ENCODE data around the gene EGFLAM.
"Not testable (repeated sequence)": the region's sequence is repeated elsewhere in the genome, so short reads cannot be mapped to it uniquely, and the experiment has no call there.

Gene EGFLAM

DNA sequence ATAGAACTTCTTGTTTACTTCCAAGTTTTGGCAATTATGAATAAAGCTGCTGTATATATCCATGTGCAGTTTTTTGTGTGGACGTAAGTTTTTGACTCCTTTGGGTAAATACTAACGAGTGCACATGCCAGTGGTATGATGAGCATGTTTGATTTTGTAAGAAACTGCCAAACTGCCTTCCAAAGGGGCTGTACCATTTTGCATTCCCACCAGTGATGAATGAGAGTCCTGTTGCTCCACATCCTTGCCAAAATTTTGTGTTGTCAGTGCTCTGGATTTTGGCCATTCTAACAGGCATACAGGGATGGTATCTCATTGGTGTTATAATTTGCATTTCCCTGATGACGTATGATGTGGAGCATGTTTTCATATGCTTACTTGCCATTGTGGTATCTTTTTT, 73.5 kb downstream of the EGFLAM start:
- DNase-seq, result no peak

DNA sequence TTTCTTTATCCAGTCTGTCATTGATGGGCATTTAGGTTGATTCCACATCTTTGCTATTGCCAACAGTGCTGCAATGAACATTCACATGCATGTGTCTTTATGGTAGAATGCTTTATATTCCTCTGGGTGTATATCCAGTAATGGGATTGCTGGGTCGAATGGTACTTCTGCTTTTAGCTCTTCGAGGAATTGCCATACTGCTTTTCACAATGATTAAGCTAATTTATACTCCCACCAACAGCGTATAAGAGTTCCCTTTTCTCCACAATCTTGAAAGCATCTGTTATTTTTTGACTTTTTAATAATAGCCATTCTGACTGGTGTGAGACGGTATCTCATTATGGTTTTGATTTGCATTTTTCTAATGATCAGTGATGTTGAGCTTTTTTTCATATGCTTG, 74.8 kb downstream of the EGFLAM start:
- DNase-seq, result not testable (repeated sequence)

DNA sequence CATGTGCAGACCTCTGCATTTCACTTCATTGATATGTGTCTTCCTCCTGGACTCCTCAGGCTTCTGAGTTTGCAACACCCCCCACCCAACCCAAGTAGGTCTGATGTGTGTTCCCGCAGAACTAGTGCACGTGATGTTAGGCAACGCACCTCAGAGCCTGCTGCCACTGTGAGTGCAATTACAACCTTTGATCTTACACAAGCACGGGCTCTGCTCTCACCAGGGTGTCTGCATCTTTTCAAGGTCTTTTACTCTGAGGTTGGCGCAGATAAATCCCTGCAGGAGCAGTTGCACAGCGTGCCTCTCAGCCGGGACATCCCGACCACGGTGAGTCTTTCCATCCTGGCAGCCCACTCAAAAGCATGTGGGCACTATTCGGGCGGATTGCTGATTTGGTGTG, 80.1 kb downstream of the EGFLAM start:
- no peak for DNase-seq

- no peak for DNase-seq
Measured at GRCh38 chr5:38339446-38339845, 81.1 kb downstream of the EGFLAM start.

GRCh38 chr5:38341056-38341455, 82.7 kb downstream of the EGFLAM start:
- DNase-seq, result no peak

DNA sequence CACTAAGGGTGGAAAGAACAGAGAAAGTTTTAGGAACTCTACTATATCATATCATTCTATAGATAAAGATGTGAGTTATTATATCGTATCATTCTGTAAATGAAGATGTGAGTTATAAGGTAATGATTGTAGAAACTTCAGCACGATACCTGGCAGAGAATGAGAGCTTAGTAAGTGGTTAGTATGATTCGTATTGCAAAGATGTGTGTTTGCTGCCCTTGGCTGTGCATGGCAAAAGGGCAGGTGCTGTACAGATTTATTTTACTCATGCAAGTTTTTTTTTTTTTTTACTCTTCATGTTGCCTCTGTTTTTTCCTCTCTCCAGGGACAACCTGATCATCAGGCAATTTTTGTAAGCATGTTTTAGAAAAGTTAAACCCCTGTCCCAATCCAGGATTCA, 83.3 kb downstream of the EGFLAM start:
- no peak for DNase-seq

GRCh38 chr5:38342261-38342660, 83.9 kb downstream of the EGFLAM start:
- no peak for DNase-seq

DNA sequence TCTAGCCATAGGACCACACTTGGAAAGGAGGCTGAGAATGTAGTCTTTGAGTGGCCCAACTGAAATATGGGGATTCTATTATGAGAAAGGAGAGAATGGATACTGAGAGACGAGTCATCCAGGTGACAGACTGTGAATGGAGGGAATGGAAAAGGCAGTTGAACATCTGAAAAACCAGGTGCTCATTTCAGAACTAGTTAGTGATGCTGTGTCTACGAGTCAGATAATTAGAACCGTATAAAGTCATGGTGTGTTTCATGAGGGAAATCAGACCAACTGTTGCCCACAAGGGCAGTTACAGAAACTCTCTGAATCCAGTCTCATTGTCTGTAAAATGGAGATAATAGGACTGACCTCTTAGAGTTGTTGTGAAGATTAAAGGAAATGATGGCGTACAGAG, 86.5 kb downstream of the EGFLAM start:
- no peak for DNase-seq

- DNase-seq, result no peak
Measured at GRCh38 chr5:38346593-38346992, 88.2 kb downstream of the EGFLAM start.

DNA sequence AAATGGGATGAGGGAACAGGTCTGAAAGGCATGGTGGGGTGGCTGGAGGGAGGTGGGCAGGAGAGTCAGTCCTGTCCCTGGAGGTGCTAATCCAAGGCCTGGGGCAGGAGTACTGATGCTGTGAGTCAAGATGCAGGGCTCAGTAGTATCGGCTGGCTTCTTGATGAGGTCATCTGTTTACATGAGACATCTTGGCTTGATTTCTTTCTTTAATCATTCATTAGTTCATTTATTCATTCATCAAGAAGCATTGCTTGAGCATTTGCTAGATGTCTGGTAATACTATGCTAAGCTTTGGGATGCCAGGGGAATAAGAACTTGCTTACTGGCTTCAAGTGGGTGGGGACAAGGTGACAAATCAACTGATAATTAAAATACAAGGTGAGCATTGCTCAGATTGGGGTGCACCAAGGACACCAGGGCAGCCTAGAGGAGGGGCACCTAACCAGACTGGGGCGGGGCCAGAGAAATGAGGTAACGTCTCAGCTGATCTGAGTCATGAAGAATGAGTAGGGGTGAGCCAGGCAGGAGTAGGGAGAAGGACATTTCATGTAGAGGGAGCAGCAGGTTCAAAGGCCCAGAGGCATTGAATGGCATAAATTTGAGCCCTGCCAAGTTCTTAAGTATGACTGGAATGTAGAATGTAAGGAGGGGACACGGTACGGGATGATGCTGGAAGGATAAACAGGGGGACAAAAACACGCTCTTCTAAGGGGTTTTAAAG, 88.8 kb downstream of the EGFLAM start:
- no peak for DNase-seq

DNA sequence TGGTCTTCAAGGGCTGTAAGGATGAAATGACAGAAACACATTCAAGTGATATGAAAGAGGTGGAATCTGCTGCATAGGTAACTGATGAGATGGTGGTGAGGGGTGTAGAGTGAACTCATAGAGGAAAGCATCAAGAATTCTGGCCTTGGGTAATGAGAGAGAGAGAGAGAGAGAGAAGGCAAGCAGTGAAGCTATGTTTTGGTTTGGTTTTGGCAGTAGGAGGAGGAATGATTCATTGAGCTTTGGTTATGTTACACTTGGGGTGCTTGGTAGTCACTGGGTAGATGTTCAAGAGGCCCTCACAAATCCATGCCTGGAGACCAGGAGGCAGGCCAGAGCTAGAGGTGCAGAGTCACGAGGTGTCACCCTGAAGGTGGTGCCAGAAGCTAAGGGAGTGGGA, 89.5 kb downstream of the EGFLAM start:
- DNase-seq, result no peak

DNA sequence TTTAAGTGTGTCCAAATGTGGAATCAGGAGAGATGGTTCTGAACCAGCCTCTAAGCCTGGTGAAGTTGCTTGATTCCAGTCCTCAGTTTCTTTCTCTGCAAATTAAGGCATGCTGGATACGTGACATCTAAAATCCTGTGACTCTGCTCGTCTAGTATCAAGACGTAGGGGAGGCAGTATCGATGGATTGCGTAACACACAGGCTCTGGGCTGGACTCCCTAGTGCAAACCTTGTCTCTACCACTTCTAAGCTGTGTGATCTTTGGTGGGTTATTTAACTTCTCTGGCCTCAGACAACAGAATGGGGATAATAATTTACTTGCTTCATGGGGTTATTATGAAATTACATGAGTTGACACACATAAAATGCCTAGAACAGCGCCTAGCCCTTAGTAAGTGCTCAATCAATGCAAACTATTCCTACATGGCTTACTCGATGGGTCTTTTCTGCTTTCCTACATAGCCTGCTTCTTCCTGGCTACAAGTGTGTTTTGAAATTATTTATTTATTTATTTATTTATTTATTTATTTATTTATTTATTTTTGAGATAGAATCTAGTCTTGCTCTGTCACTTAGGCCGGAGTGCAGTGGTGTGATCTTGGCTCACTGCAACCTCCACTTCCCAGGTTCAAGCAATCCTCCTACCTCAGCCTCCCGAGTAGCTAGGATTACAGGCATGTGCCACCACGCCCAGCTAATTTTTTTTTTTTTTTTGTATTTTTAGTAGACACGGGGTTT, 102.1 kb downstream of the EGFLAM start:
- DNase-seq, result no peak

- no peak for DNase-seq
Measured at GRCh38 chr5:38362713-38363112, 104.4 kb downstream of the EGFLAM start.

- DNase-seq, result no peak
Measured at GRCh38 chr5:38364825-38365224, 106.5 kb downstream of the EGFLAM start.

GRCh38 chr5:38367410-38367809, 109.1 kb downstream of the EGFLAM start:
- no peak for DNase-seq

DNA sequence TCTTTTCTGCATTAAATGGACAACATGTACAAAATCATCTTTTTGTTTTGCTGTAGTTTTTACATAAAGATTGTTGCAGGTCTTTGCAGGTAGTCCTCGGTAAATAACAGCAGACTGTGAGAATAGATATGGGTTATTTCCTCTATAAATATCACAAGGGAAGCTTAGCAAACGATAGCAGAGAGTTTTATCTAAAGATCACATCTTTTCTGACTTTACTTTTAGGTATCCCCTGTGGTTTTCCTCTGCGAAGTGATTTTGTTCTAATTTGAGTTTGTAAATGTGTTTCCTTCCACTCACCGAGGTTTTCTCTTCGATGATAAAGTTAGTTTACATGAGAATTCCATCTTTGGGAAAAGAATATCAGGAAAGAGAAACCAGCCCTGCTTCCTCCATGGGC, 109.6 kb downstream of the EGFLAM start:
- no peak for DNase-seq

DNA sequence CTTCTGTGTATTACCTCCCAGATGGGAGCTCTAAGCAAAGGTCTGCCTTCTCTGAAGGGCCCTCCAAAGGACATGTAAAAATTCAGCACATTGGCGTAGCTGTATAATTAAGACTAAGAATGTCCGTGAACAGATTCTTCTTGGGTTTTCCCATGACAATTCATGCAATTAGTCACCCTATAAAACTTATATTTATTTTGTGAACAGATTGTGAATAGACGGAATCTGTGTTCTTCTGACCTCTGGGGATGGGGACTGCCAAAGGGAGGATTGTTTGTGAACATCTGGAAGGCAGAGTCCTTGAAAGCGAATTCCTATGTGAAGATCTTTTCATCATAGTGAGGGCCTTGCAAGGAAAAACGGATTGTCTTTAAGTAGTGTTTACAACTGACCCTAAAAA, 111.3 kb downstream of the EGFLAM start:
- no peak for DNase-seq

DNA sequence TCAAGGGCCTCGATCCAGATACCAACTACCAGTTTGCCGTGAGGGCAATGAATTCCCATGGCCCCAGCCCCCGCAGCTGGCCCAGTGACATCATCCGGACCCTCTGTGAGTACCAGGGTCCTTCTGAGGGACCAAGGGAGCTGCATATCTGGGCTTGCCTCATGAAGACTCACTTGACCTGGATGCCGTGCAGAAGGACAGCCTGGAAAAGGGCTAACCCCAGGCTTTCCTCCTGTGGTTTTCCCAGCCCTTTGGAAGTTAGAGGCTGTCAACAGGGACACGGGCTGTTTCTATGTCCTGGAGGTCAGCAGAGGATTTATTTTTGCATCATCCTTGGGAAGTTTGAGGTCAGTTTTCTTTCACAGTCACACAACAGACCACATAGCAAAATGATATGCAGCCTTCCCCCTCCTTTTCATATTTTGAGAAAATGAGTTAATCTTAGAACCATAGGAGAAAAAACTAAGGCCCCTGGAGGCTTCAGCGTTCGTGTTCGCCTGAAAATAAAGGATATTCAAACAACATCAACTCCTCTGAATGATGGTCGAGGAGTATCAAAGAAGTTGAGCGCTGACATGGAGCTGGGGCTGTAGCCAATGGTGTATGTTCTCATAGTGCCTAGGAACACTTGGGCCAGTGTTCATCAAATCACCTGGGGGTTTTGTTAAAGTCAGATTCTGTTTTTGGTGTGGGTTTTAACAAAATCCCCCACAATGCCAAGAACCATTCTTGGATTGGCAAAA, 112.2 kb downstream of the EGFLAM start:
- no peak for DNase-seq

- DNase-seq, result no peak
Measured at GRCh38 chr5:38371596-38371995, 113.2 kb downstream of the EGFLAM start.

DNA sequence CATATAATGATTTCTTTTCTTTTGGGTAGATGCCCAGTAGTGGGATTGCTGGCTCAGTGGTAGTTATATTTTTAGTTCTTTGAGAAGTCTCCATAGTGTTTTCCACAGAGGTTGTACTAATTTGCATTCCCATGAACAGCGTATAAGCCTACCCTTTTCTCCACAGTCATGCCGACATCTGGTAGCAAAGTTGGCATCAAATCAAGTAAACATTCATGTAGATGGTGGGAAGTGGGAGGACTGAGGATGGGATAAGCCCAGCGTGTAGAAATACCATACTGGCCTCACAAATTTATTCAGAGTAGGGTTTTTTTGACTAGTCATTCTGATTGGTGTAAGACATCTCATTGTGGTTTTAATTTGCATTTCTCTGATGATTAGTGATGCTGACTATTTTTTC, 115.4 kb downstream of the EGFLAM start:
- DNase-seq, result no peak

- DNase-seq, result no peak
Measured at GRCh38 chr5:38375423-38375822, 117.1 kb downstream of the EGFLAM start.

DNA sequence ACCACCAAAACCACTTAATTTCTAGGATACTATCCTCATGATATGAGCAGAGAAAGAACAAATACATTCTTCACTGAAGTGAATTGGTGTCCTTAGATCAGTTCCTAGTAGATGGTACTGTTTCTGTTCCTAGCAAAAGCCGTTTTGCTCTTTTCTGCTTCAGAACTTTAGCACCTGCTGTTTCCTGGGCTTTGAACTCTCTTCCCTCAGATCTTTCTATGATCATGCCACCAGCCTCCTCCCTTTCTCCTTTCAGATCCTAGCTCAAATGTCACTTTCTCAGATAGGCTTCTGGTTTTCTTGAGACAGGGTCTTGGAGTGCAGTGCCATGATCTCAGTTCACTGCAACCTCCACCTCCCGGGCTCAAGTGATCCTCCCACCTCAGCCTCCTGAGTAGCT, 118.0 kb downstream of the EGFLAM start:
- DNase-seq, result no peak

- DNase-seq, result no peak
Measured at GRCh38 chr5:38378579-38378978, 120.2 kb downstream of the EGFLAM start.

GRCh38 chr5:38379350-38379937, 121.1 kb downstream of the EGFLAM start:
- no peak for DNase-seq

All from activated CD4-positive, alpha-beta T cell treated with anti-CD3 and anti-CD28 coated beads, Interleukin-2, amount 50 U/mL, for 16 hours (primary cell).